CD4-positive, alpha-beta T cell (primary cell): ENCODE measurements around the gene GRP. TPM values are rescaled to one million over a fixed set of nuclear protein-coding genes. Genes with fewer than 3 reads are reported as not detected.

ENCODE experiments used
- ATAC-seq: fragments of 200-7000 bp; cut with Tn5 transposase; one replicate; pipeline ENCODE4 v1.10.0; 2022; ENCODE audit warnings: mild to moderate bottlenecking; ENCODE audit not compliant: poor library complexity
- CTCF ChIA-PET: fragments of 350-600 bp; sonication (Branson Sonifier 250); formaldehyde crosslinking; loops from one replicate; lab custom pipeline; 2021; ENCODE audit warnings: antibody characterized with exemption, inconsistent platforms; lab: Charles Lee
- POLR2A ChIA-PET: fragments of 350-600 bp; sonication (Branson Sonifier 250); formaldehyde crosslinking; loops from one replicate; lab custom pipeline; 2021; ENCODE audit warnings: antibody characterized with exemption, inconsistent platforms; lab: Charles Lee
- DNase-seq, 14 experiments: peaks; one replicate each; pipeline ENCODE4 v3.0.0-alpha.2; 2013 to 2020; ENCODE audit warnings: mixed read lengths in 2 of 14
- H3K27ac ChIP-seq, 2 donors: one replicate each; pipeline versions ENCODE4 v1.5.1 to v1.7.0; 2013; ENCODE audit warnings: low read length in 2 of 2, low read depth in 1 of 2, mild to moderate bottlenecking in 1 of 2
- H3K27me3 ChIP-seq, 2 experiments: 1 replicate in 1 of 2; 2 replicates in 1 of 2; pipeline versions ENCODE4 v1.6.1 to v1.7.0; 2013; ENCODE audit warnings: low read length in 2 of 2, control low read depth in 1 of 2, mild to moderate bottlenecking in 1 of 2, moderate library complexity in 1 of 2; ENCODE audit not compliant: insufficient read depth in 2 of 2, control insufficient read depth in 1 of 2
- H3K36me3 ChIP-seq: one replicate; pipeline ENCODE4 v1.6.1; 2013; ENCODE audit warnings: low read length, control low read depth; ENCODE audit not compliant: insufficient read depth
- H3K4me1 ChIP-seq: one replicate; pipeline ENCODE4 v1.6.1; 2013; ENCODE audit warnings: low read length, control low read depth; ENCODE audit not compliant: insufficient read depth
- H3K4me3 ChIP-seq: one replicate; pipeline ENCODE4 v1.5.1; 2013; ENCODE audit warnings: mild to moderate bottlenecking, low read length, moderate library complexity
- H3K9me3 ChIP-seq, 2 experiments: 1 replicate in 1 of 2; 2 replicates in 1 of 2; pipeline versions ENCODE4 v1.6.1 to v1.7.0; 2013; ENCODE audit warnings: low read length in 2 of 2, mild to moderate bottlenecking in 2 of 2, control low read depth in 1 of 2, moderate library complexity in 1 of 2; ENCODE audit not compliant: control insufficient read depth in 1 of 2, insufficient read depth in 1 of 2
- H3K27ac Mint-ChIP-seq: one replicate; pipeline ENCODE4 v1.8.0; 2020; ENCODE audit warnings: mixed read lengths
- H3K27me3 Mint-ChIP-seq: one replicate; pipeline ENCODE4 v1.8.0; 2021; ENCODE audit warnings: mixed read lengths
- H3K36me3 Mint-ChIP-seq: one replicate; pipeline ENCODE4 v1.8.0; 2021; ENCODE audit warnings: low read depth, mixed read lengths
- H3K4me1 Mint-ChIP-seq: one replicate; pipeline ENCODE4 v1.8.0; 2021; ENCODE audit warnings: low read depth, mixed read lengths
- H3K4me3 Mint-ChIP-seq: one replicate; pipeline ENCODE4 v1.8.0; 2020; ENCODE audit warnings: mild to moderate bottlenecking, mixed read lengths
- H3K9me3 Mint-ChIP-seq: one replicate; pipeline ENCODE4 v1.8.0; 2020; ENCODE audit warnings: mixed read lengths
- intact Hi-C, 2 experiments: fragments of 100-400 bp; cut with DNase I in 1 of 2; cut with micrococcal nuclease in 1 of 2; formaldehyde crosslinking; loops; one replicate each; pipeline versions ENCODE4 v1.15.1 to v1.9.0; 2023 to 2025; cut with DNase I, micrococcal nuclease
- total RNA-seq, 174 experiments: library from RNA in 2 of 174; stranded (reverse) in 2 of 174; gene quantifications; one replicate each; pipeline ENCODE4 v1.2.3 and lab custom pipeline; 2021 to 2026
- TF ChIP-seq, protein P1 (sequence below): fragments of 200-600 bp; IDR thresholded peaks from one replicate; pipeline ENCODE4 v1.8.0; 2022; ENCODE audit warnings: antibody characterized with exemption, mild to moderate bottlenecking

The GRP gene
- total RNA-seq, 2 experiments from 2014 or later: not detected

DNA sequence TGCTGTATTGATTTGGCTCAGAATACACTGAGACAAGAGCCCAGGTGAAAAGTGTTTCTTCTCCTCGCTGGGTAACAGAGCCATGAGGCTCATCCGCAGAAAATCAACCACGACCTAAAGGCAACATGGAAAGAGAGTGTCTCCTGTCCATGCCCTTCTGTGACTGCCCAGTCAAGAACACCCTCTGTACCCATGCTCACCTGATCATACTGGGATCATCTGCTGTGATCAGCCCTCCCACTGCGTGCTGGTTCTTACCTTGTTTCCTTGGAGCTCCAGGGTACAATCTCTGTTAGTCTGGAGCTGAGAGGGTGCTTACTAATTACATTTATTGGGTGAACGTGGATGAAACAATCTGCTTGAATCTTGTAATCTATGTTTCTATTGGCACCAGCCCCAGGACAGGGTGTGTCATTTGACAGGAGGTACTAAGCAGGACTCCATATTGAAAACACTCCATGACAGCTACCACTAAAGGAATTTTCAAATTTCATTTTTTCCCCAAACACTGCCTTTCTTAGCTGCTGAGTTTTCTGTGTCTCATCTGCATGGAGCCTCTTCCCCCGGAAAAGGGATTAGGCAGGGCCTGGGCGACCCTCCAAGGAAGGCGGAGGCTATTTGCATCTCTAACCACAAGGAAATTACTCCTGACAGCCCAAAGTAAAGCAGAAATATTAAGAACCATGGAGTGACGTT is 39.7 kb upstream of the GRP start:
- Histone ChIP-seq H3K27me3 (peaks cover 2 to 12% of the 10 kb centered on the region in 2 experiments), H3K4me1 (no peaks in the 10 kb centered on the region), H3K9me3 (no peaks in the 10 kb centered on the region), H3K4me3 (no peak overlapping the region), H3K27ac (no peak overlapping the region), H3K36me3 (no peaks in the 10 kb centered on the region)
- Mint-ChIP-seq H3K4me3 (no peak overlapping the region), H3K36me3 (no peaks in the 10 kb centered on the region), H3K4me1 (no peaks in the 10 kb centered on the region), H3K9me3 (no peaks in the 10 kb centered on the region), H3K27me3 (peaks cover 47% of the 10 kb centered on the region), H3K27ac (no peak overlapping the region)
- ATAC-seq: no peak
- POLR2A ChIA-PET: no interaction called here
- TF ChIP-seq, protein P1, sequence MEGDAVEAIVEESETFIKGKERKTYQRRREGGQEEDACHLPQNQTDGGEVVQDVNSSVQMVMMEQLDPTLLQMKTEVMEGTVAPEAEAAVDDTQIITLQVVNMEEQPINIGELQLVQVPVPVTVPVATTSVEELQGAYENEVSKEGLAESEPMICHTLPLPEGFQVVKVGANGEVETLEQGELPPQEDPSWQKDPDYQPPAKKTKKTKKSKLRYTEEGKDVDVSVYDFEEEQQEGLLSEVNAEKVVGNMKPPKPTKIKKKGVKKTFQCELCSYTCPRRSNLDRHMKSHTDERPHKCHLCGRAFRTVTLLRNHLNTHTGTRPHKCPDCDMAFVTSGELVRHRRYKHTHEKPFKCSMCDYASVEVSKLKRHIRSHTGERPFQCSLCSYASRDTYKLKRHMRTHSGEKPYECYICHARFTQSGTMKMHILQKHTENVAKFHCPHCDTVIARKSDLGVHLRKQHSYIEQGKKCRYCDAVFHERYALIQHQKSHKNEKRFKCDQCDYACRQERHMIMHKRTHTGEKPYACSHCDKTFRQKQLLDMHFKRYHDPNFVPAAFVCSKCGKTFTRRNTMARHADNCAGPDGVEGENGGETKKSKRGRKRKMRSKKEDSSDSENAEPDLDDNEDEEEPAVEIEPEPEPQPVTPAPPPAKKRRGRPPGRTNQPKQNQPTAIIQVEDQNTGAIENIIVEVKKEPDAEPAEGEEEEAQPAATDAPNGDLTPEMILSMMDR: no peak
- intact Hi-C loops: no loop called here
- DNase-seq: no peak
- CTCF ChIA-PET: no interaction called here

DNA sequence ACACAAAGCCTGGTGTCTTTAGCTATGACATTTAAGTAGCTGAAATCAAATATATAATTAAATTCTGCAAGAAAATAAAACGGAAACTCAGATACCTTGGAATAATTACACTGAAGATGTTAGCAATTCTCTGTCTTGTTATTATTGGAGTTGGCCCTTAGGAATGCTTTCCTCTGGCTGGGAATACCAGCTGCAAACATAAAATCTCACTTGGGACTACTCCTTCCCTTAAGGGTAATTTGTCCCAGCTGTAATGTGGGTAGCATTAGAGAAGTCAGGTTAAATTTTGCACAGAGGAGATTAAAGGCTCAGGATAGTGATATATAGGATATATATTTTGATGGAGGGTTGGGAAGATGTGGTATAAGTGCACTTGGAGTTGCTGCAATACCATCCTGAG is 37.3 kb upstream of the GRP start:
- ATAC-seq (no peak), DNase-seq (no peak)
- no peaks in the 10 kb centered on the region for H3K9me3 ChIP-seq
- peaks cover 2 to 10% of the 10 kb centered on the region in 2 experiments for H3K27me3 ChIP-seq
- Mint-ChIP-seq H3K4me3 (no peak overlapping the region), H3K9me3 (no peaks in the 10 kb centered on the region), H3K27me3 (peaks cover 41% of the 10 kb centered on the region), H3K27ac (no peak overlapping the region), H3K36me3 (no peaks in the 10 kb centered on the region), H3K4me1 (no peaks in the 10 kb centered on the region)
- no peak overlapping the region for H3K4me3 ChIP-seq
- H3K27ac ChIP-seq: no peak overlapping the region
- ChIA-PET CTCF (interaction anchor here (0.8 kb wide), 1 partner anchor 125 kb away, joined by 3 read pairs; no protein-coding TSS in a partner anchor), POLR2A (no interaction called here)
- intact Hi-C loops: no loop called here
- no peaks in the 10 kb centered on the region for H3K4me1 ChIP-seq
- TF ChIP-seq, protein P1: no peak
- H3K36me3 ChIP-seq: no peaks in the 10 kb centered on the region

DNA sequence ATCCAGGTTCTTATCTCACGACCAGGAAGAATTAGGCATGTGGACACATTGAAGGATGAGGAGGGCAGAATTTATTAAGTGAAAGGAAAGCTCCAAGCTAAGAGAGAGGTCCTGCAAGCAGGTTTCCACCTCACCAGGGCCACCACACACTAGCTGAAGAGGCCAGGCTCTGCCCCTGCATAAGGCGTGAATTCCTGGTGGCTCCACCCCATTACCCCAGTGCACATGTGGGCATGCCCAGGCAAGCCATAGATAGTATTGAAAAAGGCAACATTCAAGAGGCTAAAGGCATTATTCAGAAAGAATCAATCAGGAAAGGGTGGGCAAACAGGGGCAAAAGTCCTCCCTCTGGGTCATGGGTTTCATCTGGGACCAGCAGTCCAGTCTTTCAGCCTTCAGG is 30.9 kb upstream of the GRP start:
- Histone ChIP-seq H3K36me3 (no peaks in the 10 kb centered on the region), H3K4me3 (no peak overlapping the region), H3K4me1 (no peaks in the 10 kb centered on the region), H3K27me3 (no peaks in the 10 kb centered on the region), H3K27ac (no peak overlapping the region), H3K9me3 (no peaks in the 10 kb centered on the region)
- POLR2A ChIA-PET: no interaction called here
- Mint-ChIP-seq H3K9me3 (no peaks in the 10 kb centered on the region), H3K4me3 (no peak overlapping the region), H3K27ac (no peak overlapping the region), H3K36me3 (no peaks in the 10 kb centered on the region), H3K27me3 (peaks cover 16% of the 10 kb centered on the region), H3K4me1 (no peaks in the 10 kb centered on the region)
- ATAC-seq: no peak
- TF ChIP-seq, protein P1: no peak
- intact Hi-C loops: no loop called here
- DNase-seq: no peak
- CTCF ChIA-PET: no interaction called here
